ENCODE results near the gene PPM1H. TPM values are rescaled to one million over a fixed set of nuclear protein-coding genes. Genes with fewer than 3 reads are reported as not detected.
A peak's percentile ranks its signal among the peaks of the same experiment; 100 is the strongest.
"Not testable (repeated sequence)": the region's sequence is repeated elsewhere in the genome, so short reads cannot be mapped to it uniquely, and the experiment has no call there.

Gene PPM1H
- total RNA-seq, 1 donor from 2014 or later, result 8.3 TPM

DNA sequence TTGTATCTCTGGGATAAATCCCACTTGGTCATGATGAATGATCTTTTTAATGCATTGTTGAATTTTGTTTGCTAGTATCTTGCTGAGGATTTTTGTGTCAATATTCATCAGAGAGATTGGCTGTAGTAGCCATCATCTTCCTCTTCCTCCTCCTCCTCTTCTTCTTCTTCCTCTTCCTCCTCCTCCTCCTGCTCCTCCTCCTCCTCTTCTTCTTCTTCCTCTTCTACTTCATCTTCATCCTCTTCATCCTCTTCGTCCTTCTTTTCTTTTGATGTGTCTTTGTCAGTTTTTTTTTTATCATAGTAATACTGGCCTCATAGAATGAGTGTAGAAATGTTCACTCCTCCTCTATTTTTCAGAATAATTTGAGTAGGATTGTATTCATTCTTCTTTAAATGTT is 15.4 kb upstream of the PPM1H start:
- ATAC-seq (no peak), DNase-seq (ENCODE audit: missing footprints) (no peak)
- intact Hi-C loops (cut with DNase I), result no loop called here

DNA sequence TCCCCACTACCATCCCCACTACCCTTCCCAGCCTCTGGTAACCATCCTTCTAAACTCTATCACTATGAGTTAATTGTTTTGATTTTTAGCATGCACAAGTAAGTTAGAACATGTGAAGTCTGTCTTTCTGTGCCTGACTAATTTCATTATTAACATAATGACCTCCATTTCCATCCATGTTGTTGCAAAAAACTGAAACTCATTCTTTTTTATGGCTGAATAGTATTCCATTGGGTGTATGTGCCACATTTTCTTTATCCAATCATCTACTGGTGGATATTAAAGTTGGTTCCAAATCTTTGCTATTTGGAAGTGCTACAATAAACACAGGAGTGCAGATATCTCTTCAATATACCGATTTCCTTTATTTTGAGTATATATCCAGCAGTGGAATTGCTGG is 13.2 kb upstream of the PPM1H start:
- DNase-seq (ENCODE audit: missing footprints) (no peak), ATAC-seq (no peak)
- intact Hi-C loops (cut with DNase I), result no loop called here

DNA sequence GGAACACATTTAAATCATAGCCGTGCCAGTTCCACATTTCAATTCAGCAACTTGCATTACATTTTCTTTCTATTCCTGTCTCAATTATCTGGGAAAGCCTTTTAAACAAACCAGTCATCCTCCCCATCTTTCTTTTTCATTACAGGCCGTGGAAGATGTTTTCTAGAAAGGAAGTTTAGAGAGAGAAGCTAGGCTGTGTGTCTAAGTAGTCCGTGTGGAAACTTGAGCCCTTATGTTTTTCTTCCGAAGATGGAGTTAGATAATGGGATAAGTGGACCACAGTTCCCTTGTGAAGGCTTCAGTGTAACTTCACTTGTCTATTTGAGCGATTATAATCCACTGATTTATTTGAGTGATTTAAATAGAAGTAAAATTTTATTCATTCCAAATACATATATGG is 12.4 kb upstream of the PPM1H start:
- intact Hi-C loops (cut with DNase I), result no loop called here
- ATAC-seq, result no peak

DNA sequence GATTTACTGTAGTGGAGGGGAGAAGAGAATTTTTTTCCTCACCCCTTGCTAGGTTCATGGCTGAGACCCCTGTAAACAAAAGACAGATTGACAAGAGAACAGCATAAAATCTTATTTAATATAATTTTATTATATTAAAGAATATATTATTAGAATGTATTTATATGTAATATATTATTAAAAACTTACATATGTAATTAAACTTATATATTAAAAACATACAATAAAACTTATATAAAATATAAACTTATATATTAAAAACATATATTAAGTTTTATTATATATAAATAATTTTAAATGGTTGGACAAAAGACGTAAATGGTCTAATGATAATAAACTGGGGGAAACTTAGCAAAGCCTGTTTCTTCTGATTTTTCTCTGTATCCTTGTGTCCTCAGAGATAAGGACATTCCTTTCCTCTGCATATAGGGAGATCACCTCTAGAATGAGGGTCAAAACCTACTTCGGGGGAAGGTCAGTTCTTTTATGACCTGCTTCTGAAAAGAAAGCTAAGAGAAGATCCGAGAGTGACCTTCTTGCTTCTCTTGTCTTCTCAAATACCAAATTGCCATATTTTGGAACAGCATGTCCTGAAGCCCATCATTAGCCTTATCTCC is 8.9 kb upstream of the PPM1H start:
- intact Hi-C loops (cut with DNase I), result no loop called here
- no peak for DNase-seq (ENCODE audit: missing footprints)
- ATAC-seq, result no peak

More for the DNA sequence above, 12.4 kb upstream of the PPM1H start:
- DNase-seq (ENCODE audit: missing footprints), result no peak

DNA sequence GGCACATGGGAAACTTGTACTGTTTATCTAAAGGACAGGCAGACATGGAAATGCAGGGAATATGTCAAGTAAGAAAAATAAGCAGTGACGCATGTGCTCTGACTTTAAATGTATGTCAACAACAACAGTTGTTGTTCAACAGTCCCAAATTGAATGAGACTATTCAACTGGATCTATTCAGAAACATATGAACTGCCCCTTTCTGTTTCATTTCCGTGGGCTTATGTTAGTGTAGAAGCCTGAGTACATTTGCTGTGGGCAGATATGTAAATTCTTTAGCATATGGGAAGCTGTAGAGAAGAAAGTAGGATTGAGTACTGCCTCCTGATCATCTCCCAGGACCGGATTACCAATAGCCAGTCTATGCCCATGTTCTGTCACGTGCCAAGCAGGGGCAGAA is 7.4 kb upstream of the PPM1H start:
- intact Hi-C loops (cut with DNase I); ATAC-seq; DNase-seq (ENCODE audit: missing footprints): not testable (repeated sequence)

DNA sequence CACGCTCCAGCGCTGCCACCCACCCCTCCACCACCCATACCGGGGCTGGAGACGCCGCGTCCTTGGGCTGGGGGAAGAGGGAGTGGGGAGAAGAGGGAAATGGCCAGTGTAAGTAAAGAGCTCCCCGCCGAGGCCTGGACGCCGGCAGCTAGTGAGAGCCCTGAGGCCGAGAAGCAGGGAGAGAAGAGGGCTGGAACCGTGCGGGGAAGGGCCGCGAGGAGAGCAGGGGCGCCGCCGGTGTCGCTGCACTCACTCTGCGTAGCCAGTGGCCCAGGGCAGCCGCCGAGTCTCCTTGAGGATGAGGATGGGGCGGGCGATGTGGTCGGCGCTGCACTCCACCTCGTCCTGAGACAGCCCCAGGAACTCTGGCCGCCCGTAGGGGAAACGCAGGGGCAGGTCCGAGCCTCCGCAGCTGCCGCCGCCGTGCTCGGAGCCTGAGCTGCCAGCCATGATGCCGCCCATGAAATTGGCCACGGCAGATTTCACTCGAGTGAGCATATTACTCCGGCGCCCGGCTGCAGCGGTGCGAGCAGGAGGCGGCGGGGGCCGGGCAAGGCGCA is 631 bp downstream of the PPM1H start:
- ATAC-seq (peak; percentile 67), DNase-seq (ENCODE audit: missing footprints) (peak; percentile 83)
- intact Hi-C loops (cut with DNase I), result loop anchor here (5.0 to 10.0 kb wide), 3 partner anchors 67 to 330 kb away; no protein-coding TSS in a partner anchor

DNA sequence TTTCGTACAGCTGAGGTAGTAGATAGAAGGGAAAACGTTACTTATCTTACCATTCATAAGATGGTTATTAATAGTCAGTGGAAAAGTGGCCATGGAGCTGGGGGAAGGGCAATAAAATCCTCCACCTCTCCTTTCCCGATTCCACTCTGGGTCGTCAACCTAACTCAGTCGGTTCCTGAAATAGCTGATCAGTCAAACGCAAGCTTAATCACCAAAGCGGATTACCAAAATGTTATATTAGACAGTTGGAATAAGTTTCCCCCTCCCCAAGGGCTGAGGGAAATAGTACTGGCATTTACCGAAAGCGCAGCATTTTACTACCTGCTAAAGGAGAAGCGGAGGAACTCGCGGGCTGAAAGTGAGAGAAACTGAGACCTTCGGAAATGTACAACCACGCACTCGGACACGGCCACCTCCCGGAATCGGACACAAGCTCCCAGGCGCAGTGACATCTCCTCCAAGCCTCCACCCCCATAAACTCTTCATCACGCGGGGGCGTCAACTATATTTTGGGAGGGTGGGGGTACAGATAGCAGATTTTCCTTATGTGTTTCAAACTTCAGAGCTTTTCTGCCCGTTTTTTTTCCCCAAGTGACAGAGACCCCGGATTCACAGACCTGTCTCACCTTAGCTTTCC is 1.2 kb downstream of the PPM1H start:
- DNase-seq (ENCODE audit: missing footprints) (peak; percentile 68), ATAC-seq (no peak)
- intact Hi-C loops (cut with DNase I), result loop anchor here (5.0 to 10.0 kb wide), 3 partner anchors 66 to 329 kb away; no protein-coding TSS in a partner anchor

DNA sequence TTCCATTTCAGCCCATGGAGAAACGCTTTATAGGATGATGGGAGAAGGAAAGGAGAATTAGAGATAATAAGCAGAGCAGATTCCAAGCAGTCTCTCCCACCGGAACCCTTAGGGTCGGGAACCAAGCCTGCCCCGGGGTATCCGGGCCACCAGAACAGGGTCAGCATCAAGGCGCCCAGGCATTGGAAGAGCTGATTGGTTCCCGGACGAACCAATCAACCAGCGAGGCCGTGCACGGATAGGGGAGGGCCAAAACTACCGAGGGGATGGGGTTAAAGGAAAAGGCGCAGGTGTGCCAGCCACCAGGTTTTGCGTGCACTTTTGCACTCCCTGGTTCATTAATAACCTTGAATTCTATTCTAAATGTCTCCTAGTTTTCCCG is 1.7 kb downstream of the PPM1H start:
- intact Hi-C loops (cut with DNase I), result loop anchor here (5.0 to 10.0 kb wide), 3 partner anchors 66 to 328 kb away; no protein-coding TSS in a partner anchor
- no peak for DNase-seq (ENCODE audit: missing footprints)
- peak; percentile 49 for ATAC-seq

DNA sequence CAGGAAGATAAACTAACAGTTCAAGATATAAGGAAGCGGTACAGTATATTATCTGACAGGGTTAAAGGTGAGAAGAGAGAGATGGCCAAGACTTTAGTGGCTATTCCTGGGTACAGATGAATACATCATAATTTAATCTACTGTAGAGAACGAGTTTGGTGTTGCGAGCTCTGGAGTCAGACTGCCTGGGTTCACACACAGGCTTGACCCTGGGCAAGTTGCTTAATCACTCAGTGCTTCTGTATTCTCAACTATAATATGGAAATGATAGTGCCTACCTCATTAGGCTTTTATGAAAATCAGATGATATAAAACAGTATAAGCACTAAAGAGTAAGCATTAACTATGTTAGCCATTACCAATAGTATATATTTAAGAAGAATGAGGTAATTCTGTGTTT is 3.5 kb downstream of the PPM1H start:
- intact Hi-C loops (cut with DNase I), result loop anchor here (5.0 to 10.0 kb wide), 3 partner anchors 64 to 327 kb away; no protein-coding TSS in a partner anchor
- no peak for ATAC-seq

DNA sequence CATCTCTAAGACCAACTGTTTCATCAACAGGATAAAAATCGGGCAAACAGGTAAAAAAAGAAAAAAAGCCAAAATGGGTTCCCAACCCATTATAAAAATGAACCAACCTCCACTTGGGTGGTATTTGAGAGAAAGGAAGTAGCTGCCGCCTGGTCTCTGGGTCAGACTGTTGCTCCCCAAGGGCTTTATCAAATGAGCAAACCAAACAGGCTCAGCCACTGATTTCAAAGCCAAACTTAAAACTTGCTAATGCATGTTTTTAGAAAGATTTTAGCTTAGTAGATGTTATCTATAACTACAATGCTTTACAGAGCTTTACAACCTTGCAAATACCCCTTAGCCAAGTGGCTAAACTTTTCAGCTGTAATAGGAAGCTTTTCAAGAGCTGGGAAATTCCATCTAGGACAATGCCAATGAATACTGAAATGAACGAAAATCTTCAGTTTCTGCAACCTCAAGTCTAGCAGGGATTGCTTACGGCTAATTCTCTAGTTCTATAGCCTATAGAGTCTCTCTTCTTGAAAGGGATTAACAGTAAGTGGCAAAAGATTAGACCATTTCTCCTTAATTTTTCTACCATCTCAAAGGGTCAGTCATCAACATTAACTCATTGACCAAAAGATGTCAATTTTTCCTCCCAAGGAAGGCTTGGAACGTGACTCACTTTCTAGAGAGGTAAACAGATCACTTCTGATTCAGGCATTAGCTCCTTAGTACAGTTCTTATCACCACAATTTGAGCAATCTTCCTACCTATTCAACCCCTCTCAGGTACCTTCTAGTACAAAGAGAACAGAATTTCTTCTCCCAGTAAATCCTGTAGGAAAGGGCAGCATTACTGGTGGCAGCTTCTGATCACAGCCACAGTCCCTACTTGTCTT is 4.2 kb downstream of the PPM1H start:
- no peak for DNase-seq (ENCODE audit: missing footprints)
- no peak for ATAC-seq
- intact Hi-C loops (cut with DNase I), result loop anchor here (5.0 to 10.0 kb wide), 3 partner anchors 63 to 326 kb away; no protein-coding TSS in a partner anchor

More for the DNA sequence above, 3.5 kb downstream of the PPM1H start:
- no peak for DNase-seq (ENCODE audit: missing footprints)

DNA sequence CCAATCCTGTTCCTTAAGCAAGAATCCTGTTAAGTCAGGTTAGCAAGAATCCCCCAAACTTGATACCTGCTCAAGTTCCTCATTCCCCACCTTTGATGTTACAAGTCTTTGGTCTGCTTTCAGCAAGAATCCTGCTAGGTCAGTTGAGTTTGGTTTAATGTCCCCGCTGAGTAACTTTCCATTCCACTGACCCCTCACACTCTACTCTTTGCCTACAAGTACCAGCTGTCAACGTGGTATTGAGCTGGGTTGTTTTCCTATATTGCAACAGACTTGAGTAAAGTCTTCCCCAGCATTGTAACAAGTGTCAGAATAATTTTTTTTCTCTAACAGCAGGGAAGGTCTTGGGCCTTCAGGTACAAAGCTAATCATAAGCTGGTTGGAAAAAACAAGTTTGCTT is 6.3 kb downstream of the PPM1H start:
- ATAC-seq (no peak), DNase-seq (ENCODE audit: missing footprints) (no peak)
- intact Hi-C loops (cut with DNase I), result no loop called here

DNA sequence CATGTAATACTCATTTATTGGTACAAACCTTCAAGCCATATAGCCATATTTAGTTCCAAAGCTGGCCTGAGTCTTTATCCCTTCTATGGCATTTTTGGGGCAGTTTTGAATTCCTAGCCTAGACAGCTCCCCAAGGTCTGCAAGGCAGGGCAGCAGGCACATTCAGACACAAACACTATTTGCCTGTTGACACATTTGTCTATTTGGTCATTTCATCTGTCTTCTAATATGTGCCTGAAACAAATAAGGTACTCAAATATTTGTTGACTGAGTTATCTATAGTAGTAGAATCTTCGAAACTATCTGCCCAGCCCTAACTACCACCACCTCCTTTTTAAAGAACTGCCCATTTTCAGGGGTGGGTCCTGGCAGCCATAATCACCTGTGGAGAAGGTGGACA is 9.3 kb downstream of the PPM1H start:
- intact Hi-C loops (cut with DNase I), result no loop called here
- no peak for ATAC-seq

DNA sequence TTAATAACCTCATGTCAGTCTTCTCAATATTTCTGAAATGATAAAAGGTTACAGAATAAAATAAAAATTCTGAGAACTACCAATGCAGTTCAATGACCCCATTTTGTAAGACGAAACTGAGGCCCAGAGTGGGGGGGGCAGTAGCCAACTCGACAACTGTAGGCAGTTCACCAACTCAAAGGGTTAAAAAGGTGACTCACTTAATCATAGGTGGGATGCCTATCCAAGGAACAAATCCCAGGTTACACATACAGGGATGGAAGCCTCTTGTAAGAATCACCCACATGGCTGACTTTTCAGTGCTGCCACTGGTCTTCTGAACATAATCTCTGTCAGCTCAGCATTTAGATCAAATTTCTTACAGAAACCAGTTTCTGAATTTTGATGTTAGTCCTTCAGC is 10.9 kb downstream of the PPM1H start:
- DNase-seq (ENCODE audit: missing footprints), result no peak
- ATAC-seq, result no peak
- intact Hi-C loops (cut with DNase I), result no loop called here

More for the DNA sequence above, 9.3 kb downstream of the PPM1H start:
- DNase-seq (ENCODE audit: missing footprints), result no peak

DNA sequence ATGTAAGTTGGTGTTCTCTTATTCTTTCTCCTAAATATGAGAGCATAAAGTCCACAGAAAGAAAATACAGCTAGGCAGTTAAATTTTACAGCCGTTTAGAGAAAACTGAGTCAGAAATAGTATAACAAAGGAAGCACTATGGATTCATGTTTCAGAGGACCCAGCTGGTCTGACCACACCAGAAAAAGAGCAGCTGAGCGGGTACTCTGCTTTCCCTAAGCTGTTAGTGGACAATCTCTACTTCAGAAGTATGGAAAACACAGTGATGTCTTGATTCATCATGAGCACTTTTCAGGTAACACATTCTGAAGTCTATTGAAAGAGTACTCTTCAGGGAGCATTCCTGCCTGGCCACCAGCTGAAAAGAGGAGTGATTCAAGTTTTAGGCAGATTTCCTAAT is 12.4 kb downstream of the PPM1H start:
- no peak for ATAC-seq
- DNase-seq (ENCODE audit: missing footprints), result no peak

DNA sequence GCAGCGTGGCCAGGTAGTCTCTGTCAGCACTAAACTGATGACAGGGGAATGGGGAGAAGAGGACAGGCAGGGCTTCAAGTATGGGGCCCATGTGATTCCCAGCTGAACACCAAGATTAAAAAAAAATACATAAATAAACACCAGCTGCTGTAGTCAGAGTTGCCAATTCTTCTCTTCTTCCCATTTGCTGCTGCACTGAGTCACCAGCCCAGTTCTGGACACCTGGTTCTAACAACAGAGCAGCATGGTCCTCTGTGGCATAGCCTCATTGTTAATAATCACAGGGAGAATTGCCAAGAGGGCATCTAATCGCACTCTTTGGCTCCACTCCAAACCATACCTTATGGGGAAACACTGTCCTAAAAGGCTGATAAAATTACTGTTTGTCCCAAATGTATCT is 15.1 kb downstream of the PPM1H start:
- intact Hi-C loops (cut with DNase I), result no loop called here
- no peak for DNase-seq (ENCODE audit: missing footprints)
- peak; percentile 77 for ATAC-seq

More for the DNA sequence above, 12.4 kb downstream of the PPM1H start:
- intact Hi-C loops (cut with DNase I), result no loop called here

DNA sequence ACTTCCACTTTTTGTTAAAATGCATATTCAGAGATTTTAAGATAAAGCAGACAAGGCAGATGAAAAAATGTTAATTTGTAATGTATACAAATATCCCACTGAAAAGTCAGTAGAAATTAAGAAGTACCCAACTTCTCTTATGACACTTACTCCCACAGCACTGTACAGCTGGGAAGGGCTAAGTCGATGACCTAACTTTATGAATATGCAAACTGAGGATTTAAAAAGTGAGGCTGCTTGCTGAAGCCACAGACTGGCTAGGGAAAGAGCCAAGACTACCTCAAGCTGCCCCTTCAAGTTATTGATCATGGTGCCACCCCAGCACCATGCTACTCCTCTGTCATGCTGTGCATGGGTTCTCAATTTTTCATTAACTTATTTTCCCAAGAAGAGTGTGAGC is 17.0 kb downstream of the PPM1H start:
- intact Hi-C loops (cut with DNase I), result no loop called here
- no peak for DNase-seq (ENCODE audit: missing footprints)
- no peak for ATAC-seq

DNA sequence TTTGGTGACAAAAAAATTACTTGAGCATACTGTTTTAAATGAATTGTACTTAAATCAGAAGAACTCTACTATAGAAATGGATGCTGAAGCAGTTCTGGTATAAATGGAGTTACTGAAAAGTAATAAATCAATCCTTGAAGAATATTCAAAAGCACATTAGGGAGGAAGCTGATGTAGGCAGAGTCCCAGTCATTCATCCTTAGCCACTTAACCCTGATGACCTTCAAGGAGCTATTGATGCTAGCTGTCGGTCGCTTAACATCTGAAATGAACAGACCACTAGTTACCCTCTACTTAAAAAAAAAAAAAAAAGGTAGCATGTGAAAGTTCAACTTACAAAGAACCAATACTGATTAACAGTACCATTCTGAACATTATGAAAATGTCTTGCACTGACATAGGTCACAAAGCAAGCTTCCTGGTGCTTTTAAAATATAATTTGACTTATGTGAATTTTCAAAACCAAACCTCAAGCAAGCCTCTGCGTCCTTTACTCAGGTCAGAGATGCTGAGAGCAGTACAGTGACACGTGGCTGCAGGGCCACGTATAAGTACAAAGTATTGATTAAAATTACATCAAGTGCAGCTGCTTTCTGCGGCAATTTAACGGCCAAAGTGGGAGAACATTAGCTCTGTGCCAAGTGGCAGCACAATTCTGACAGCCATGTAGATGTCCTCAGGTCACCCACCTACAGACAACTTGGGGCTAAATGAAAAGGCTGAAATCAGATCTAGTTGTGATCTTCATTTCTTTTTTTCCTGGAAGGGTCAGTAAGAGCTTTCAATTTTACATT is 18.1 kb downstream of the PPM1H start:
- intact Hi-C loops (cut with DNase I), result no loop called here
- DNase-seq (ENCODE audit: missing footprints), result no peak
- ATAC-seq, result no peak

DNA sequence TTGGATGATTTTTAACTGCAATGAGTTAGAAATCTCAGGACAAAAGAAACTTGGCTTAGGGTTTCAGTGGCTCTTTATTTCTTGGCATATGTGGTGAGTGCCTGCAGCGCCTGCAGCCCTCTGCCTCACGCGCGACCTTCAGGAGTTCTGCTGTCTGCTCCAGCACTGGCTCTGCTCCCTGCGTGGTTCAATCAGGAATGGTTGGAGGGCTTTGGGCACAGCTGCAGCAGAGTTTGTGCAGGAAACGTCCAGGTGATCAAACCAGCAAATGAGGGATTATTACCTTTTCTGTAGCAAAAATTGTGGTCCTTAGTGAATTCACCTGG is 19.8 kb downstream of the PPM1H start:
- DNase-seq (ENCODE audit: missing footprints) (peak; percentile 69), ATAC-seq (peak; percentile 75)
- intact Hi-C loops (cut with DNase I), result no loop called here
